ENCODE data around the gene KLHL7.
"Not testable (repeated sequence)": the region's sequence is repeated elsewhere in the genome, so short reads cannot be mapped to it uniquely, and the experiment has no call there.

The KLHL7 gene

GRCh38 chr7:23175938-23176337, 70.4 kb downstream of the KLHL7 start:
- no peak for DNase-seq (ENCODE audit: low read depth)

- DNase-seq (ENCODE audit: low read depth): peak; percentile 97
Measured at GRCh38 chr7:23181684-23182553, 76.3 kb downstream of the KLHL7 start, which contains the start of gene NUP42. Gene NUP42, plus strand, starts transcription at chr7:23182048. Its CDS starts 38 bp downstream, at chr7:23182086.

GRCh38 chr7:23183279-23184012, 77.9 kb downstream of the KLHL7 start:
- DNase-seq (ENCODE audit: low read depth): no peak

GRCh38 chr7:23184291-23184690, 78.7 kb downstream of the KLHL7 start:
- no peak for DNase-seq (ENCODE audit: low read depth)

GRCh38 chr7:23184709-23185359, 79.2 kb downstream of the KLHL7 start:
- DNase-seq (ENCODE audit: low read depth): peak; percentile 40

- DNase-seq (ENCODE audit: low read depth): no peak
Measured at GRCh38 chr7:23185980-23186379, 80.4 kb downstream of the KLHL7 start.

- no peak for DNase-seq (ENCODE audit: low read depth)
Measured at GRCh38 chr7:23191022-23191421, 85.4 kb downstream of the KLHL7 start.

- DNase-seq (ENCODE audit: low read depth): not testable (repeated sequence)
Measured at GRCh38 chr7:23193650-23194227, 88.2 kb downstream of the KLHL7 start.

GRCh38 chr7:23196306-23196705, 90.7 kb downstream of the KLHL7 start:
- DNase-seq (ENCODE audit: low read depth): no peak

- DNase-seq (ENCODE audit: low read depth): not testable (repeated sequence)
Measured at GRCh38 chr7:23197745-23198144, 92.2 kb downstream of the KLHL7 start.

- no peak for DNase-seq (ENCODE audit: low read depth)
Measured at GRCh38 chr7:23200331-23200730, 94.7 kb downstream of the KLHL7 start.

- DNase-seq (ENCODE audit: low read depth): no peak
Measured at GRCh38 chr7:23204241-23204640, 98.7 kb downstream of the KLHL7 start.

- DNase-seq (ENCODE audit: low read depth): no peak
Measured at GRCh38 chr7:23205577-23205908, 100.0 kb downstream of the KLHL7 start.

GRCh38 chr7:23205909-23206767, 100.6 kb downstream of the KLHL7 start:
- DNase-seq (ENCODE audit: low read depth): no peak

- DNase-seq (ENCODE audit: low read depth): no peak
Measured at GRCh38 chr7:23207021-23207420, 101.4 kb downstream of the KLHL7 start.

GRCh38 chr7:23207884-23208283, 102.3 kb downstream of the KLHL7 start:
- DNase-seq (ENCODE audit: low read depth): no peak

- no peak for DNase-seq (ENCODE audit: low read depth)
Measured at GRCh38 chr7:23208316-23208715, 102.7 kb downstream of the KLHL7 start.

GRCh38 chr7:23210506-23210905, 104.9 kb downstream of the KLHL7 start:
- no peak for DNase-seq (ENCODE audit: low read depth)

- DNase-seq (ENCODE audit: low read depth): no peak
Measured at GRCh38 chr7:23211589-23211988, 106.0 kb downstream of the KLHL7 start.

- no peak for DNase-seq (ENCODE audit: low read depth)
Measured at GRCh38 chr7:23212395-23212794, 106.8 kb downstream of the KLHL7 start.

- no peak for DNase-seq (ENCODE audit: low read depth)
Measured at GRCh38 chr7:23212841-23213240, 107.3 kb downstream of the KLHL7 start.
